HT1080 (cell line): ENCODE measurements around the gene RMI1. TPM values are rescaled to one million over a fixed set of nuclear protein-coding genes. Genes with fewer than 3 reads are reported as not detected.

Source experiments
- DNase-seq: peaks from one replicate; pipeline ENCODE4 v3.0.0-alpha.2; 2015; ENCODE audit warnings: low read depth
- total RNA-seq: library from RNA; depleted of rRNA; stranded (reverse); fragments of >200 nt; shearing (Covaris generic); gene quantifications from 2 replicates; pipeline ENCODE4 v1.2.3, GENCODE V29; 2014

The RMI1 gene
- total RNA-seq, 1 experiment from 2014 or later = 5.3 TPM

- DNase-seq = no peak
Measured at GRCh38 chr9:83967073-83967472, 13.5 kb upstream of the RMI1 start.

- DNase-seq = no peak
Measured at GRCh38 chr9:83969602-83970001, 11.0 kb upstream of the RMI1 start.

- no peak for DNase-seq
Measured at GRCh38 chr9:83971485-83971884, 9.1 kb upstream of the RMI1 start.

GRCh38 chr9:83972286-83972685 is 8.3 kb upstream of the RMI1 start:
- no peak for DNase-seq

GRCh38 chr9:83975300-83975699 is 5.3 kb upstream of the RMI1 start:
- DNase-seq = no peak

GRCh38 chr9:83976372-83976771 is 4.2 kb upstream of the RMI1 start:
- no peak for DNase-seq

- no peak for DNase-seq
Measured at GRCh38 chr9:83977196-83977595, 3.4 kb upstream of the RMI1 start.

GRCh38 chr9:83978992-83979811 is 1.4 kb upstream of the RMI1 start:
- DNase-seq = peak; percentile 76

GRCh38 chr9:83979812-83980394 is 702 bp upstream of the RMI1 start, which contains the start of gene HNRNPK:
Gene HNRNPK (minus strand): TSS chr9:83980215. CDS start chr9:83978252, 1,963 bp downstream.
- DNase-seq = peak; percentile 92

- peak; percentile 47 for DNase-seq
Measured at GRCh38 chr9:83981126-83981871, 694 bp downstream of the RMI1 start.

- DNase-seq = no peak
Measured at GRCh38 chr9:83986195-83986594, 5.6 kb downstream of the RMI1 start.

- DNase-seq = peak; percentile 89
Measured at GRCh38 chr9:83986765-83987401, 6.3 kb downstream of the RMI1 start.

GRCh38 chr9:83987402-83987791 is 6.8 kb downstream of the RMI1 start:
- DNase-seq = no peak

- DNase-seq = no peak
Measured at GRCh38 chr9:83988411-83988810, 7.8 kb downstream of the RMI1 start.

- DNase-seq = no peak
Measured at GRCh38 chr9:83991355-83991754, 10.8 kb downstream of the RMI1 start.

- DNase-seq = peak; percentile 15
Measured at GRCh38 chr9:83992407-83992806, 11.8 kb downstream of the RMI1 start.

- no peak for DNase-seq
Measured at GRCh38 chr9:83992901-83993300, 12.3 kb downstream of the RMI1 start.

- no peak for DNase-seq
Measured at GRCh38 chr9:83996126-83996525, 15.5 kb downstream of the RMI1 start.

- DNase-seq = no peak
Measured at GRCh38 chr9:83999141-83999918, 18.7 kb downstream of the RMI1 start.

GRCh38 chr9:84000186-84000585 is 19.6 kb downstream of the RMI1 start:
- no peak for DNase-seq

- no peak for DNase-seq
Measured at GRCh38 chr9:84001621-84002020, 21.0 kb downstream of the RMI1 start.
